ENCODE measurements around the gene ALDH1A3.

DNA sequence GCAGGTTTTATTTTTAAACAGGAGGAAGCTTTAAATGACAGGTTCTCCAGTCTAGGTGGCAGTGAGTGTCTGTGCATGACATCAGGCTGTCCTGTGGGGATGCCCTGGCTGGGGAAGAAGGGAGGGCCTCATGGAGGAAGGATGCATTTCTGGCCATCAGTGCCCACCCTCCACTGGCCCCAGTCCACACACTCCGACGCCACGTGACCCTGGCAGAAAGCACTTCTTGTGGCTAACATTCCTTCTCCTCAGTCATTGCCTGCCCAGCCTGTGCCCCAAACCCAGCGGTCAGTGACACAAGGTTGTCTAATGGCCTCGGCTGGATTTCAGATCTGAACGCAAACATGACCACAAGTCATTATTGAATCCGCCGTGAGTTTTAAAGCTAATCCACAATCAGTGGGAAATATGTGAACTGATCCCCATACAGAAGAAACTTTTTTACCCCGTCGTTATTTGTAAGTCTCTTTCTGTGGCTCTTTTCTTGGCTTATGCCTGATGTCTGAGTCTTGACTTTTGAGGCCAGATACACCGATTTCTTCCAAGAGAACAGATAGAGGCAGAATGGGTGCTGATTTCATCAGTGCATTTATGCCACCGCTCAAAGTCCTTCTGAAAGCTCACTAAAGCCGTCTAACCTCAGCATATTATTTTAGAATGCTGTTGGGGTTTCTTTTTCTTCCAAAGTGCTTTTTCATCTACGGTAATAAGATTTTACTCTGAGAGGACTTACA is 22.2 kb downstream of the ALDH1A3 start:
- TF ChIP-seq EP300 (IDR thresholded peaks at IDR 0.05): no peak
- TF ChIP-seq, protein P1, sequence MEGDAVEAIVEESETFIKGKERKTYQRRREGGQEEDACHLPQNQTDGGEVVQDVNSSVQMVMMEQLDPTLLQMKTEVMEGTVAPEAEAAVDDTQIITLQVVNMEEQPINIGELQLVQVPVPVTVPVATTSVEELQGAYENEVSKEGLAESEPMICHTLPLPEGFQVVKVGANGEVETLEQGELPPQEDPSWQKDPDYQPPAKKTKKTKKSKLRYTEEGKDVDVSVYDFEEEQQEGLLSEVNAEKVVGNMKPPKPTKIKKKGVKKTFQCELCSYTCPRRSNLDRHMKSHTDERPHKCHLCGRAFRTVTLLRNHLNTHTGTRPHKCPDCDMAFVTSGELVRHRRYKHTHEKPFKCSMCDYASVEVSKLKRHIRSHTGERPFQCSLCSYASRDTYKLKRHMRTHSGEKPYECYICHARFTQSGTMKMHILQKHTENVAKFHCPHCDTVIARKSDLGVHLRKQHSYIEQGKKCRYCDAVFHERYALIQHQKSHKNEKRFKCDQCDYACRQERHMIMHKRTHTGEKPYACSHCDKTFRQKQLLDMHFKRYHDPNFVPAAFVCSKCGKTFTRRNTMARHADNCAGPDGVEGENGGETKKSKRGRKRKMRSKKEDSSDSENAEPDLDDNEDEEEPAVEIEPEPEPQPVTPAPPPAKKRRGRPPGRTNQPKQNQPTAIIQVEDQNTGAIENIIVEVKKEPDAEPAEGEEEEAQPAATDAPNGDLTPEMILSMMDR (IDR thresholded peaks at IDR 0.05): no peak
